IMR-90 (cell line): ENCODE data around the gene XPO6. TPM values are rescaled to one million over a fixed set of nuclear protein-coding genes. Genes with fewer than 3 reads are reported as not detected.

Experiments used
- ATAC-seq: fragments of 200-7000 bp; cut with Tn5 transposase; 2 replicates; pipeline ENCODE4 v1.9.1; 2020; ENCODE audit warnings: low read depth, mild to moderate bottlenecking, moderate library complexity
- BruUV-seq: library from RNA; stranded (reverse); fragments of 400-500 nt; replicated peaks from 2 replicates; lab custom pipeline; 2021; lab: Mats Ljungman, UMichigan
- CTCF ChIA-PET: fragments of 300-600 bp; formaldehyde crosslinking; extraction: SDS; loops from one replicate; lab custom pipeline; 2021; ENCODE audit warnings: antibody characterized with exemption; lab: Yijun Ruan, JAX
- POLR2A ChIA-PET: fragments of 300-600 bp; sonication (Branson Sonifier 250); formaldehyde crosslinking; loops from one replicate; lab custom pipeline; 2022; ENCODE audit warnings: antibody characterized with exemption; ENCODE audit not compliant: unreplicated experiment; lab: Charles Lee
- DNase-seq: peaks from one replicate; pipeline ENCODE4 v3.0.0; 2013
- H2AFZ ChIP-seq: replicated peaks from 2 replicates; pipeline ENCODE3; 2013; ENCODE audit warnings: low read length, mild to moderate bottlenecking; ENCODE audit not compliant: poor library complexity
- H2AK5ac ChIP-seq: 2 replicates; pipeline ENCODE4 v1.6.1; 2013; ENCODE audit warnings: low read depth, low read length, inconsistent platforms
- H2AK9ac ChIP-seq: replicated peaks from 2 replicates; pipeline ENCODE3; 2013; ENCODE audit warnings: mild to moderate bottlenecking, low read depth, low read length, moderate library complexity; ENCODE audit not compliant: poor library complexity
- H2BK120ac ChIP-seq: 2 replicates; pipeline ENCODE4 v1.6.1; 2013; ENCODE audit warnings: low read depth, low read length, inconsistent platforms
- H2BK15ac ChIP-seq: 3 replicates; pipeline ENCODE4 v1.6.1; 2013; ENCODE audit warnings: low read depth, low read length, inconsistent platforms
- H2BK20ac ChIP-seq: 2 replicates; pipeline ENCODE4 v1.6.1; 2013; ENCODE audit warnings: low read depth, mild to moderate bottlenecking, inconsistent platforms, low read length, moderate library complexity
- H2BK5ac ChIP-seq: 2 replicates; pipeline ENCODE4 v1.6.1; 2013; ENCODE audit warnings: mild to moderate bottlenecking, low read depth, low read length, inconsistent platforms; ENCODE audit not compliant: poor library complexity, severe bottlenecking
- H3K14ac ChIP-seq: replicated peaks from 2 replicates; pipeline ENCODE4 v1.6.1; 2013; ENCODE audit warnings: low read depth, low read length, inconsistent platforms
- H3K18ac ChIP-seq: 2 replicates; pipeline ENCODE4 v1.6.1; 2013; ENCODE audit warnings: low read depth, low read length, control low read depth
- H3K23ac ChIP-seq: 2 replicates; pipeline ENCODE4 v1.6.1; 2013; ENCODE audit warnings: low read depth, low read length, inconsistent platforms
- H3K27ac ChIP-seq: 2 replicates; pipeline ENCODE4 v1.5.1; 2013; ENCODE audit warnings: mild to moderate bottlenecking, control low read depth, low read length; ENCODE audit not compliant: insufficient read depth
- H3K27me3 ChIP-seq: 2 replicates; pipeline ENCODE4 v1.6.1; 2013; ENCODE audit warnings: low read length; ENCODE audit not compliant: control insufficient read depth, insufficient read depth
- H3K36me3 ChIP-seq: 2 replicates; pipeline ENCODE4 v1.6.1; 2013; ENCODE audit warnings: low read length, mixed read lengths; ENCODE audit not compliant: control insufficient read depth, insufficient read depth
- H3K4ac ChIP-seq: 2 replicates; pipeline ENCODE4 v1.6.1; 2013; ENCODE audit warnings: low read depth, low read length, inconsistent platforms
- H3K4me1 ChIP-seq: 2 replicates; pipeline ENCODE4 v1.6.1; 2013; ENCODE audit warnings: low read length, mixed read lengths; ENCODE audit not compliant: control insufficient read depth, insufficient read depth
- H3K4me2 ChIP-seq: 2 replicates; pipeline ENCODE4 v1.6.1; 2013; ENCODE audit warnings: low read depth, mild to moderate bottlenecking, control low read depth, low read length, moderate library complexity
- H3K4me3 ChIP-seq: 2 replicates; pipeline ENCODE4 v1.5.1; 2013; ENCODE audit warnings: low read depth, mild to moderate bottlenecking, control low read depth, low read length, moderate library complexity; ENCODE audit not compliant: insufficient read depth
- H3K56ac ChIP-seq: 2 replicates; pipeline ENCODE4 v1.6.1; 2013; ENCODE audit warnings: low read length, inconsistent platforms; ENCODE audit not compliant: insufficient read depth; ENCODE audit errors: extremely low read depth
- H3K79me1 ChIP-seq, 2 experiments: 2 replicates each; pipeline ENCODE4 v1.6.1; 2013; ENCODE audit warnings: low read length in 2 of 2, inconsistent platforms in 1 of 2, low read depth in 1 of 2
- H3K9ac ChIP-seq: 2 replicates; pipeline ENCODE4 v1.6.1; 2013; ENCODE audit warnings: low read depth, low read length, control low read depth
- H3K9me1 ChIP-seq: 2 replicates; pipeline ENCODE4 v1.6.1; 2013; ENCODE audit warnings: low read length, inconsistent platforms; ENCODE audit not compliant: insufficient read depth
- H3K9me3 ChIP-seq: 2 replicates; pipeline ENCODE4 v1.6.1; 2013; ENCODE audit warnings: low read length; ENCODE audit not compliant: control insufficient read depth, insufficient read depth
- H4K20me1 ChIP-seq: 2 replicates; pipeline ENCODE4 v1.6.1; 2013; ENCODE audit warnings: low read length, inconsistent platforms; ENCODE audit not compliant: insufficient read depth
- H4K5ac ChIP-seq: 2 replicates; pipeline ENCODE4 v1.6.1; 2013; ENCODE audit warnings: mild to moderate bottlenecking, low read depth, low read length, control low read depth
- H4K8ac ChIP-seq, 2 experiments: 2 replicates each; pipeline ENCODE4 v1.6.1; 2013; ENCODE audit warnings: low read depth in 2 of 2, low read length in 2 of 2, control low read depth in 1 of 2, inconsistent platforms in 1 of 2
- H4K91ac ChIP-seq: 2 replicates; pipeline ENCODE4 v1.6.1; 2013; ENCODE audit warnings: low read depth, low read length, inconsistent platforms; ENCODE audit not compliant: insufficient read depth
- CEBPB ChIP-seq: IDR thresholded peaks from 2 replicates; pipeline ENCODE4 v1.6.1; 2012; ENCODE audit warnings: low read depth, low read length, improper control_type of control experiment
- POLR2A ChIP-seq: IDR thresholded peaks from 2 replicates; pipeline ENCODE4 v1.6.1; 2012; ENCODE audit warnings: mild to moderate bottlenecking, low read depth, low read length
- WGBS, 2 experiments: methylation state at CpG; one replicate each; pipeline versions ENCODE4 v1.1.5 to v1.1.7; 2013; ENCODE audit warnings: missing lambda C conversion rate in 2 of 2; ENCODE audit not compliant: insufficient read length in 1 of 2; ENCODE audit errors: extremely low coverage in 2 of 2; 5-methylcytosine and 5-hydroxymethylcytosine counted together
- dilution Hi-C: fragments of 300-500 bp; cut with HindIII; formaldehyde crosslinking; loops from one replicate; pipeline ENCODE4 v1.14.3; 2018; ENCODE audit warnings: low sequenced_read_pairs; ENCODE audit not compliant: unreplicated experiment
- in situ Hi-C: fragments of 300-500 bp; cut with MboI; formaldehyde crosslinking; loops from 3 replicates; pipeline ENCODE4 v1.14.3; 2019; ENCODE audit warnings: low sequenced_read_pairs, inconsistent platforms, mixed read lengths
- intact Hi-C: fragments of 100-400 bp; cut with micrococcal nuclease; formaldehyde crosslinking; loops from 2 replicates; pipeline ENCODE4 v1.10.0; 2022
- polyA plus RNA-seq, 3 experiments: library from polyadenylated mRNA; depleted of rRNA; stranded (reverse); fragments of >200 nt; gene quantifications; 2 replicates each; pipeline ENCODE4 v1.2.3, GENCODE V29; 2012; ENCODE audit warnings: low replicate concordance in 1 of 3
- total RNA-seq: library from RNA; depleted of rRNA; stranded (reverse); fragments of >200 nt; gene quantifications from 2 replicates; pipeline ENCODE4 v1.2.3, GENCODE V29; 2012

The XPO6 gene
- total and polyA plus RNA-seq, 2 of the 4 experiments (the other 2 are of a cell fraction) = 108 to 184 TPM

DNA sequence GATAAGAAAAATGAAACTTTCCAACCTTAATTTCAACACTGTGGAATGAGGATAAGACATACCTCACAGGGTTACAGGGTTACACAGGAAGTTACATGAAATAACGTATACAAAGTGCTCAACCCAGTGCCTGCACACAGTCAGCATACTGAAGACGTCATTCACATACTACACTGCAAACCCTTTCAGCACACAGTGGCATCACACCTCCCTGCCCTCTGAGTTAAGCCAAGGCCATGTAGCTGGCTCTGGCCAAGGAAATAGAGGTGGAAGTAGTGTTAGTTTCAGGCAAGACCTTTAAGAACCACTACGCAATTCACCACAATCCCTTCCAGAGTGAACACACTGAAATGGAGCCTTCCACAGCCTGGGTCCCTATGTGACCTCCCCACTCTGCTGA, 101.7 kb downstream of the XPO6 start:
- ATAC-seq = peak; percentile 65
- intact Hi-C loops (loop anchor here (5.0 kb wide), 1 partner anchor 102 kb away; the partner anchor contains the start of gene XPO6), in situ Hi-C loops (no loop called here), dilution Hi-C loops (no loop called here)
- Histone ChIP-seq H2AK5ac (no peak overlapping the region), H4K91ac (no peak overlapping the region), H4K8ac (no peak overlapping the region), H3K4me1 (peaks cover 10% of the 10 kb centered on the region), H3K9ac (no peak overlapping the region), H2BK120ac (no peak overlapping the region), H3K23ac (peak overlapping the region; percentile 64; the same call in 1 of the 2 replicates), H2BK15ac (no peak overlapping the region), H3K36me3 (peaks cover 65% of the 10 kb centered on the region), H3K4me3 (no peak overlapping the region), H2BK5ac (peak overlapping the region; percentile 9), H4K20me1 (peaks cover 19% of the 10 kb centered on the region), H3K4me2 (no peak overlapping the region), H3K9me1 (peaks cover 15% of the 10 kb centered on the region), H2AFZ (no peak overlapping the region), H3K27ac (peak overlapping the region; percentile 61; the same call in 1 of the 2 replicates), H3K27me3 (no peaks in the 10 kb centered on the region), H3K18ac (0 out of 2 replicates have a peak overlapping the region, but pooled peaks have one; percentile 9), H3K4ac (no peak overlapping the region), H2AK9ac (no peak overlapping the region), H3K79me1 (peaks cover 45 to 67% of the 10 kb centered on the region in 2 experiments), H2BK20ac (no peak overlapping the region), H3K14ac (peak overlapping the region; percentile 50), H3K9me3 (no peaks in the 10 kb centered on the region), H3K56ac (no peak overlapping the region), H4K5ac (no peak overlapping the region)
- DNase-seq = peak; percentile 79
- WGBS, 2 experiments = no CpG with 5 or more reads among the region's 3 CpGs
- ChIA-PET CTCF (no interaction called here), POLR2A (interaction anchor here (0.6 kb wide), 1 partner anchor 72 kb away, joined by 3 read pairs; no protein-coding TSS in a partner anchor)
- TF ChIP-seq POLR2A (no peak), CEBPB (0 out of 2 replicates have a peak, but pooled peaks have one; percentile 16)
- BruUV-seq = no TSS peak
